ENCODE data around the gene GUCY2C.
"Not testable (repeated sequence)": the region's sequence is repeated elsewhere in the genome, so short reads cannot be mapped to it uniquely, and the experiment has no call there.

GUCY2C gene

GRCh38 chr12:14689996-14690395 lies 6.4 kb downstream of the GUCY2C start:
- no peak for ATAC-seq (ENCODE audit: low read depth)
- no peak for TF ChIP-seq CTCF (IDR thresholded peaks at IDR 0.05; ENCODE audit: poor library complexity, severe bottlenecking)

GRCh38 chr12:14689144-14689543 lies 7.3 kb downstream of the GUCY2C start:
- no peaks in the 10 kb centered on the region for H3K27me3 ChIP-seq (ENCODE audit: insufficient read depth, poor library complexity, severe bottlenecking)
- DNase-seq (ENCODE audit: low spot score) (no peak), ATAC-seq (ENCODE audit: low read depth) (no peak)
- H3K9me3 ChIP-seq (ENCODE audit: severe bottlenecking): no peaks in the 10 kb centered on the region
- H3K36me3 ChIP-seq (ENCODE audit: low read depth): no peaks in the 10 kb centered on the region
- no peak overlapping the region for H3K27ac ChIP-seq (ENCODE audit: poor library complexity, severe bottlenecking)
- TF ChIP-seq CTCF (IDR thresholded peaks at IDR 0.05; ENCODE audit: poor library complexity, severe bottlenecking): no peak
- no peaks in the 10 kb centered on the region for H3K4me1 ChIP-seq (ENCODE audit: insufficient read depth, poor library complexity, severe bottlenecking)
- no peak overlapping the region for H3K4me3 ChIP-seq (ENCODE audit: severe bottlenecking)

More at GRCh38 chr12:14689996-14690395, 6.4 kb downstream of the GUCY2C start:
- no peaks in the 10 kb centered on the region for H3K9me3 ChIP-seq (ENCODE audit: severe bottlenecking)
- H3K27ac ChIP-seq (ENCODE audit: poor library complexity, severe bottlenecking): no peak overlapping the region
- no peak for DNase-seq (ENCODE audit: low spot score)
- no peaks in the 10 kb centered on the region for H3K27me3 ChIP-seq (ENCODE audit: insufficient read depth, poor library complexity, severe bottlenecking)
- H3K4me1 ChIP-seq (ENCODE audit: insufficient read depth, poor library complexity, severe bottlenecking): no peaks in the 10 kb centered on the region
- H3K4me3 ChIP-seq (ENCODE audit: severe bottlenecking): no peak overlapping the region
- H3K36me3 ChIP-seq (ENCODE audit: low read depth): no peaks in the 10 kb centered on the region

DNA sequence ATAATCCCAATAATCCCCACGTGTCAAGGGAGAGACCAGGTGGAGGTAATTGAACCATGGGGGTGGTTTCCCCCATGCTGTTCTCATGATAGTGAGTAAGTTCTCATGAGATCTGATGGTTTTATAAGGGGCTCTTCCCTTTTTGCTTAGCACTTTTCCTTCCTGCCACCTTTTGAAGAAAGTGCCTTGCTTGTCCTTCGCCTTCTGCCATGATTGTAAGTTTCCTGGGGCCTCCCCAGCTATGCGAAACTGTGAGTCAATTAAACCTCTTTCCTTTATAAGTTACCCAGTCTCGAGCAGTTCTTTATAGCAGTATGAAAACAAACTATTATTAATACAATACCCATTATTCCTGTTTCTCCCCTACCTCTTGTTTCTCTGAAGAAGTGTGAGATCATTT lies 14.2 kb downstream of the GUCY2C start:
- not testable (repeated sequence) for H3K27ac ChIP-seq (ENCODE audit: poor library complexity, severe bottlenecking); H3K27me3 ChIP-seq (ENCODE audit: insufficient read depth, poor library complexity, severe bottlenecking); H3K4me1 ChIP-seq (ENCODE audit: insufficient read depth, poor library complexity, severe bottlenecking); H3K9me3 ChIP-seq (ENCODE audit: severe bottlenecking); ATAC-seq (ENCODE audit: low read depth); H3K36me3 ChIP-seq (ENCODE audit: low read depth); H3K4me3 ChIP-seq (ENCODE audit: severe bottlenecking); DNase-seq (ENCODE audit: low spot score)

GRCh38 chr12:14681625-14682024 lies 14.8 kb downstream of the GUCY2C start:
- Histone ChIP-seq H3K9me3 (ENCODE audit: severe bottlenecking) (no peaks in the 10 kb centered on the region), H3K27ac (ENCODE audit: poor library complexity, severe bottlenecking) (no peak overlapping the region), H3K36me3 (ENCODE audit: low read depth) (no peaks in the 10 kb centered on the region), H3K4me3 (ENCODE audit: severe bottlenecking) (no peak overlapping the region), H3K4me1 (ENCODE audit: insufficient read depth, poor library complexity, severe bottlenecking) (no peaks in the 10 kb centered on the region), H3K27me3 (ENCODE audit: insufficient read depth, poor library complexity, severe bottlenecking) (no peaks in the 10 kb centered on the region)
- DNase-seq (ENCODE audit: low spot score): no peak
- no peak for ATAC-seq (ENCODE audit: low read depth)
- TF ChIP-seq CTCF (IDR thresholded peaks at IDR 0.05; ENCODE audit: poor library complexity, severe bottlenecking): no peak

DNA sequence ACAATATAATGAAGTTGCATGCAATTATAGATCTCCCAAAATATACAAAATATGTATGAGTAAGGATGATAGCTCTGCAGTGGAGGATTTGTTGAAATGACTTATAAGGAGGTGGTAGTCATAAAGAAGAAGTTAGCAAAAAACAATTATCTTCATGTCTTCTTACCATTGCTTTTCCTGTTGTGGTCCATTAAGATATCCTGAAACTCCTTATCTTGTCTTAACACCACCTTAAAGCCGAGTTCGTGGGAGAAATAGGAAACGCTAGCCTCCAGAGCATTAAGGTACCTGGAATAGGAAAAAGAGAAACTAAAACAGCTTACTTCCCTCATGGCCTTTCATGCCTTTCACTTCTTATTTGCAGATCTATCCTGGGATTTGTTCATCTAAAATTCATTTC lies 15.2 kb downstream of the GUCY2C start:
- no peaks in the 10 kb centered on the region for H3K9me3 ChIP-seq (ENCODE audit: severe bottlenecking)
- TF ChIP-seq CTCF (IDR thresholded peaks at IDR 0.05; ENCODE audit: poor library complexity, severe bottlenecking): no peak
- DNase-seq (ENCODE audit: low spot score): no peak
- no peak for ATAC-seq (ENCODE audit: low read depth)
- H3K27me3 ChIP-seq (ENCODE audit: insufficient read depth, poor library complexity, severe bottlenecking): no peaks in the 10 kb centered on the region
- H3K36me3 ChIP-seq (ENCODE audit: low read depth): no peaks in the 10 kb centered on the region
- H3K4me3 ChIP-seq (ENCODE audit: severe bottlenecking): no peak overlapping the region
- H3K27ac ChIP-seq (ENCODE audit: poor library complexity, severe bottlenecking): no peak overlapping the region
- no peaks in the 10 kb centered on the region for H3K4me1 ChIP-seq (ENCODE audit: insufficient read depth, poor library complexity, severe bottlenecking)
